HCT116 (cell line): ENCODE measurements around the gene BTBD2. TPM values are rescaled to one million over a fixed set of nuclear protein-coding genes. Genes with fewer than 3 reads are reported as not detected.

Source experiments
- ATAC-seq: fragments of 200-7000 bp; cut with Tn5 transposase; 2 replicates; pipeline ENCODE4 v1.9.1; 2020; ENCODE audit warnings: mild to moderate bottlenecking, moderate library complexity
- BruUV-seq: library from RNA; stranded (reverse); fragments of 400-500 nt; replicated peaks from 2 replicates; lab custom pipeline; 2021; lab: Mats Ljungman, UMichigan
- CTCF ChIA-PET: fragments of 300-600 bp; sonication (Branson Sonifier 250); formaldehyde crosslinking; loops from one replicate; lab custom pipeline; 2021; ENCODE audit warnings: antibody characterized with exemption; lab: Charles Lee
- POLR2A ChIA-PET: fragments of 300-600, 350-600 bp; sonication (Branson Sonifier 250); formaldehyde crosslinking; loops from one replicate; lab custom pipeline; 2021; ENCODE audit warnings: antibody characterized with exemption; lab: Charles Lee
- RAD21 ChIA-PET, 2 experiments: fragments of 300-600 bp; sonication (Branson Sonifier 250); formaldehyde crosslinking; loops; one replicate each; lab custom pipeline; 2023; ENCODE audit warnings: low total read pairs in 2 of 2; ENCODE audit not compliant: uncharacterized antibody in 2 of 2, unreplicated experiment in 2 of 2, low non-redundant PET in 1 of 2; lab: Charles Lee
- DNase-seq: peaks from one replicate; pipeline ENCODE4 v3.0.0-alpha.2; 2010; ENCODE audit warnings: low read depth, low spot score
- H2AFZ ChIP-seq: fragments of 200-600 bp; shearing (Covaris generic), sonication (generic); 2 replicates; pipeline ENCODE4 v1.6.1; 2017; ENCODE audit warnings: low read depth, mixed run types, mixed read lengths, antibody characterized with exemption, low read length; ENCODE audit not compliant: poor library complexity, severe bottlenecking
- H3K27ac ChIP-seq: 2 replicates; pipeline ENCODE4 v1.5.1; 2012; ENCODE audit warnings: low read depth, low read length
- H3K27me3 ChIP-seq: fragments of 200-600 bp; sonication (generic); 2 replicates; pipeline ENCODE4 v1.6.1; 2016; ENCODE audit warnings: mixed run types, low read length, mixed read lengths; ENCODE audit not compliant: insufficient read depth
- H3K36me3 ChIP-seq, 2 experiments: fragments of 200-500 bp in 1 of 2; fragments of 200-600 bp in 1 of 2; sonication (Bioruptor generic) in 1 of 2; sonication (generic) in 1 of 2; 2 replicates each; pipeline versions ENCODE4 v1.5.1 to v1.6.1; 2014 to 2016; ENCODE audit warnings: low read length in 2 of 2, inconsistent platforms in 1 of 2, mixed read lengths in 1 of 2, mixed run types in 1 of 2; ENCODE audit not compliant: insufficient read depth in 2 of 2, control insufficient read depth in 1 of 2
- H3K4me1 ChIP-seq, 2 experiments: fragments of 200-600 bp in 1 of 2; sonication (generic) in 1 of 2; 2 replicates each; pipeline versions ENCODE4 v1.5.1 to v1.6.1; 2012 to 2017; ENCODE audit warnings: low read length in 2 of 2, inconsistent platforms in 1 of 2, mild to moderate bottlenecking in 1 of 2, mixed read lengths in 1 of 2, mixed run types in 1 of 2, moderate library complexity in 1 of 2; ENCODE audit not compliant: insufficient read depth in 2 of 2, control insufficient read depth in 1 of 2
- H3K4me2 ChIP-seq: fragments of 200-600 bp; sonication (generic); 2 replicates; pipeline ENCODE4 v1.6.1; 2017; ENCODE audit warnings: mixed run types, low read length, mixed read lengths
- H3K4me3 ChIP-seq, 2 experiments: fragments of 200-600 bp in 1 of 2; sonication (generic) in 1 of 2; replicated peaks in 1 of 2; 2 replicates each; pipeline ENCODE4 v1.5.1; 2011 to 2016; ENCODE audit warnings: low read length in 2 of 2, control low read depth in 1 of 2, low read depth in 1 of 2, mild to moderate bottlenecking in 1 of 2, mixed read lengths in 1 of 2, mixed run types in 1 of 2
- H3K79me2 ChIP-seq: fragments of 200-600 bp; sonication (generic); 2 replicates; pipeline ENCODE4 v1.6.1; 2017; ENCODE audit warnings: mild to moderate bottlenecking, mixed run types, low read length, moderate library complexity, mixed read lengths; ENCODE audit not compliant: insufficient read depth
- H3K9ac ChIP-seq: fragments of 200-600 bp; sonication (generic); 2 replicates; pipeline ENCODE4 v1.6.1; 2016; ENCODE audit warnings: low read length, mixed read lengths
- H3K9me2 ChIP-seq: fragments of 200-600 bp; sonication (generic), shearing (Covaris generic); 2 replicates; pipeline ENCODE4 v1.6.1; 2017; ENCODE audit warnings: mixed run types, mild to moderate bottlenecking, moderate library complexity; ENCODE audit not compliant: insufficient read depth
- H3K9me3 ChIP-seq, 2 experiments: fragments of 200-500 bp in 1 of 2; fragments of 200-600 bp in 1 of 2; sonication (Bioruptor generic) in 1 of 2; sonication (generic) in 1 of 2; 2 replicates each; pipeline ENCODE4 v1.6.1; 2014 to 2017; ENCODE audit warnings: low read length in 2 of 2, mixed read lengths in 2 of 2, inconsistent platforms in 1 of 2, low read depth in 1 of 2, mild to moderate bottlenecking in 1 of 2, mixed run types in 1 of 2, moderate library complexity in 1 of 2; ENCODE audit not compliant: control insufficient read depth in 1 of 2, insufficient read depth in 1 of 2
- H4K20me1 ChIP-seq: fragments of 200-600 bp; sonication (generic), shearing (Covaris generic); 2 replicates; pipeline ENCODE4 v1.6.1; 2017; ENCODE audit warnings: mixed run types, mild to moderate bottlenecking, moderate library complexity; ENCODE audit not compliant: insufficient read depth
- ATF3 ChIP-seq: IDR thresholded peaks from 2 replicates; pipeline ENCODE4 v1.6.1; 2012
- ELF1 ChIP-seq: IDR thresholded peaks from 2 replicates; pipeline ENCODE4 v1.6.1; 2012; ENCODE audit warnings: low read depth, borderline replicate concordance
- ZNF274 ChIP-seq: fragments of 200-500 bp; sonication (Bioruptor generic); IDR thresholded peaks from 2 replicates; pipeline ENCODE4 v1.6.1; 2014; ENCODE audit warnings: mild to moderate bottlenecking, low read depth, low read length, inconsistent platforms
- intact Hi-C: fragments of 100-400 bp; cut with micrococcal nuclease; formaldehyde crosslinking; loops from 2 replicates; pipeline ENCODE4 v1.10.0; 2022
- total RNA-seq: library from RNA; stranded (reverse); gene quantifications from one replicate; pipeline ENCODE4 v1.2.1, GENCODE V29; 2021; ENCODE audit not compliant: unreplicated experiment

BTBD2 gene
- total RNA-seq, 1 experiment from 2014 or later: 112 TPM

GRCh38 chr19:1975162-1975480, 40.4 kb downstream of the BTBD2 start:
- no peaks in the 10 kb centered on the region for H3K9me3 ChIP-seq
- ChIA-PET RAD21 (no interaction called here), POLR2A (no interaction called here), CTCF (no interaction called here)
- TF ChIP-seq ATF3 (no peak), ELF1 (no peak)
- no peak overlapping the region for H3K9ac ChIP-seq
- H3K36me3 ChIP-seq: peaks cover 4 to 8% of the 10 kb centered on the region in 2 experiments; a peak in 3 of 4 replicates
- H3K27ac ChIP-seq: no peak overlapping the region
- peaks cover 61% of the 10 kb centered on the region for H3K79me2 ChIP-seq
- no peak for ATAC-seq
- no TSS peak for BruUV-seq
- H4K20me1 ChIP-seq: no peaks in the 10 kb centered on the region
- no peak overlapping the region for H3K4me3 ChIP-seq
- no peaks in the 10 kb centered on the region for H3K9me2 ChIP-seq
- no peak for DNase-seq
- no peak overlapping the region for H2AFZ ChIP-seq
- no peaks in the 10 kb centered on the region for H3K4me1 ChIP-seq
- intact Hi-C loops: no loop called here
- H3K27me3 ChIP-seq: no peaks in the 10 kb centered on the region
- H3K4me2 ChIP-seq: no peak overlapping the region

- no peak overlapping the region for H3K4me3 ChIP-seq
- no peaks in the 10 kb centered on the region for H3K9me3 ChIP-seq
- no peaks in the 10 kb centered on the region for H4K20me1 ChIP-seq
- RAD21 ChIA-PET: no interaction called here
- CTCF ChIA-PET: no interaction called here
- no peaks in the 10 kb centered on the region for H3K4me1 ChIP-seq
- BruUV-seq: no TSS peak
- TF ChIP-seq ZNF274: no peak
- TF ChIP-seq, all 23 proteins: peak for 0
- intact Hi-C loops: no loop called here
- H3K9ac ChIP-seq: no peak overlapping the region
- H2AFZ ChIP-seq: no peak overlapping the region
- peaks cover 4 to 6% of the 10 kb centered on the region in 2 experiments; a peak in 3 of 4 replicates for H3K36me3 ChIP-seq
- peaks cover 67% of the 10 kb centered on the region for H3K79me2 ChIP-seq
- no peak for ATAC-seq
- no peak overlapping the region for H3K27ac ChIP-seq
- POLR2A ChIA-PET: no interaction called here
- no peaks in the 10 kb centered on the region for H3K27me3 ChIP-seq
- DNase-seq: no peak
- no peaks in the 10 kb centered on the region for H3K9me2 ChIP-seq
- H3K4me2 ChIP-seq: no peak overlapping the region
These were observed 40.9 kb downstream of the BTBD2 start for GRCh38 chr19:1974381-1975161.
